Stimulated activated CD8-positive, alpha-beta memory T cell treated with anti-CD3 and anti-CD28 coated beads, Interleukin-12 subunit alpha, Interleukin-12 subunit beta, amount 100 ng/mL, for 1 hour (primary cell): Measurements from ENCODE around the gene KIF3C.
"Not testable (repeated sequence)": the region's sequence is repeated elsewhere in the genome, so short reads cannot be mapped to it uniquely, and the experiment has no call there.

Experiments
- DNase-seq: peaks from one replicate; pipeline ENCODE4 v3.0.0-alpha.2; 2020; ENCODE audit warnings: low read depth

The KIF3C gene

DNA sequence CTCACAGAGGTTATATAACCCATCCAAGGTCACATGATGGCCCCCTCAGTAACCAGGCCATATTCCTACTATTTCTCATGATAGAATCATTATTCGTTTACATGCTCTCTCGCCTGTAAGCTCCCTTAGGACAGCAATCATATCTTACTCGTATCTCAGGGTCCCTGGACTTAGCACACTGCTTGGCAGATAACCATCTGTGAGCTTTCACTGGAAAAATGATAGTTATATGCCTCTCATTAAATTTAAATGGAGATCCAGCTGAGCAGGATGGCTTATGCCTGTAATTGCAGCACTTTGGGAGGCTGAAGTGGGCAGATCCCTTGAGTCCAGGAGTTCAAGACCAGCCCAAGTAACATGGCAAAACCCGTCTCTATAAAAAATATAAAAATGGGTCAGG, 21.9 kb downstream of the KIF3C start:
- DNase-seq = no peak

DNA sequence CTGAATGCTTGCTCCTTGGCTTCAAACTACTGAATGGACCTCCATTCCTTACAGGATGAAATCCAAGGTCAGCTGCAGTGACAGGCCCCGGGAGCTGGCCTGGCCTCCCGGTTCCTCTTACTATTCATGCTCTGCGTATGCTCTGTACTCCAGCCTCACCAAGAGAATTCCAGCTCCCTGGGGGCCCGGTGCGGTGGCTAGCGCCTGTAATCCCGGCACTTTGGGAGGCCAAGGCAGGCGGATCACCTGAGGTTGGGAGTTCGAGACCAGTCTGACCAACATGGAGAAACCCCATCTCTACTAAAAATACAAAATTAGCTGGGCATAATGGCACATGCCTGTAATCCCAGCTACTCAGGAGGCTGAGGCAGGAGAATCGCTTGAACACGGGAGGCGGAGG, 23.7 kb downstream of the KIF3C start:
- DNase-seq = not testable (repeated sequence)

GRCh38 chr2:25957743-25958142, 24.6 kb downstream of the KIF3C start:
- DNase-seq = no peak

- DNase-seq = no peak
Observed at GRCh38 chr2:25955869-25956535, 26.3 kb downstream of the KIF3C start.

DNA sequence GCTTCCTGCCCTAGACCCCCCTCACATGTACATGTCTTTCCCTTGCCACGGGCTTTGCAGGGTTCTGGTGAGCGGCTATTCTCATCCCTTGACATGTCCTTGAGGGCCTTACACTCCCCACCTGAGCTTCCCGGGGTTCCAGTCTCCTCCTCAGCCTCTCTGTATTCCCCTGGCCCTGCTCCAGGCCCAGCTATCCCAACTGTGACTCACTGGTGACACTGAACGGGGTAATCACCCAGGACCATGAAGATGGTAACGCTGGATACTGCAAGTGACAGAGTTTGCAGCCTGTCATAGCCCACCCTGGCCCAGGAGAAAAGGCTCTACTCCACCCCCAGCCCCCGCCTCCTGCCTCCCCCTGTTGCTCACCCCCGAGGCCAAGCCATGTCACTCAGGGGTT, 27.3 kb downstream of the KIF3C start:
- DNase-seq = no peak

DNA sequence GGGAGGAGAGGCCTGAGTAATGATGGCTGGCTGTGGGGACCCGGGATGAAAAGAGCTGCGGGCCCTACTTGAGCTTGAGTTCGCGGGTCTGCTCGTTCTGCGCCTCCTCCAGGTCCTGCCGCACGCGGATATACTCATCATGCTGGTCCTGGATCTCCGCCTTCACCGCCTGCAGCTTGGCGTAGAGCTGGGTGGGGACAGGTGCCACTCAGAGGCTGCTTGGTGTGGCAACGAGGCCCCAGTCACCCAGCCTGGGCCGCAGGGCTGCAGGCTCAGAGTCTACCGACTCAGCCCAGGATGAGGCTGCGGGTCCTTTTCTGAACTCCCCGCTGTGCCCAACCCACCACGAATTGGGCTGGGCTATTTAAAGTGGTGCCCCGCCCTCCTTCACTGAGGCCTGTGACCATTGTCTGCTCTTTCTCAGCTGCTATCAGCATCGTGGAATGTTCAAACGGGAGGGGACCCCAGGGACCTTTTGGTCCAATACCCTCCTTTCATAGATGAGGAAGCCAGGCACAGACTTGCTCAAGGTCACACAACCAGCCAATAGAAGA, 28.0 kb downstream of the KIF3C start:
- no peak for DNase-seq

- DNase-seq = peak; percentile 35
Observed at GRCh38 chr2:25951071-25951547, 31.2 kb downstream of the KIF3C start.

GRCh38 chr2:25948437-25948836, 33.9 kb downstream of the KIF3C start:
- no peak for DNase-seq

GRCh38 chr2:25941042-25941441, 41.3 kb downstream of the KIF3C start:
- no peak for DNase-seq

- DNase-seq = no peak
Observed at GRCh38 chr2:25939257-25939668, 43.0 kb downstream of the KIF3C start.

DNA sequence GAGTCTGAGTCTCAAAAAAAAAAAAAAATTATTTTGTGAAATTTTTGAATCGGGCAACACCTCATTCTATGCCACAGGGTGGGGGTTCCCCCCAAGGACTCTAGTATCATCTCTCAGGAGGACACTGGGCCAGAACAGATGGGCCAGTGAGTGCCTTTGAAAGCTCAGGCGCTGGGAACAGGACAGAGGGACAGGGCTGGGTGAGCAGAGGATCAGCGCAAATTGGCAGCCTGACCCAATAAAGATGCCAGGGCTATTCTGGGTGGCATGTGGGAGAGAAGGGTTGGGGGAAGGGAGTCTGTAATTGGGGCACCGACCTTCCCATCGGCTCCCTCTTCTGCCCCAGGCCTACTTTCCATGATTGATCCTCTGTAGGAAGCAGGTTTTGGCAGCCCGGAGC, 44.0 kb downstream of the KIF3C start:
- no peak for DNase-seq

DNA sequence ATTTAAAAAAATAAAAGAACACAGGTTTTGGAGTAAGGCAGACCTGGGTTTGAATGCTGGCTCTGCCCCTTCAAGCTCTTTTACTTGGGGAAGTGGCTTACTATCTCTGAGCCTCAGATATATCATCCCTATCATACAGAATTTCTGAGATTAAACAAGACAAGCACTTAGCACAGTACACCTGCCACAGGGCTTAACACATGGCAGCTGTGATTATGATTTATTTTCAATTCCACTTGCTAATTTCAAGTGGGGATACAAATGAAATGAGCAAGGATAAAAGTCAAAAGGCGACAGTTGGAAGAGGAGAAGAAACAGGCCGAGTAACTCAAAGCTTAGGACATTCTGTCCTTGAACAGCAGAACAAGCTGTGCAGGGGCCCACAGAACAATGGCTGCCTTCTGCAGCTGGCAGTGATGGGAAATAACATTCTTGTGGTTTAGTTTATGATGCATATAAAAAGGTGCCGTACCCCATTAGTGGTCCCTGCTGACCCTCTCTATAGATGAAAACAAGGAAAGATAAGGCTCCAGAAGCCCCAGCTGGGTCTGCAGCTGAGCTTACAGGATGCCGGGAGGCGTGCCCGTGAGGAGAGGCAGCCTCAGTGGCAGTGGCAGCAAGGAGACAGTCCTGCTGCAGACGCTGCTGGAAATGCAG, 45.3 kb downstream of the KIF3C start:
- DNase-seq = no peak

DNA sequence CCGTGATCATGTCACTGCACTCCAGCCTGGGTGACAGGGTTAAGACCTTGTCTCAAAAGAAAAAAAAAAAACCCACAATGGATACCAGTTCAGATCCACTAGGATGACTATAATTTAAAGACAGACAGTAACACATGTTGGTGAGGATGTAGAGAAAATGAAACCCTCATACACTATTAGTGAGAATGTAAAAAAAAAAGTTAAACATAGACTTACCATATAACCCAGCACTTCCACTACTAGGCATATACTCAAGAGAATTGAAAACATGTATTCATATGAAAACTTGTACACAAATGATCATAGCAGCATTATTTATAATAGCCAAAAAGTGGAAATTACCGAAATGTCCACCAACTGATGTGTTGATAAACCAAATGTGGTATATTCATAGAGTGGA, 48.7 kb downstream of the KIF3C start:
- no peak for DNase-seq

GRCh38 chr2:25929789-25930473, 52.4 kb downstream of the KIF3C start:
- DNase-seq = no peak

GRCh38 chr2:25928668-25929067, 53.6 kb downstream of the KIF3C start:
- no peak for DNase-seq

- DNase-seq = no peak
Observed at GRCh38 chr2:25926984-25927756, 55.1 kb downstream of the KIF3C start.

GRCh38 chr2:25922501-25922900, 59.8 kb downstream of the KIF3C start:
- no peak for DNase-seq

DNA sequence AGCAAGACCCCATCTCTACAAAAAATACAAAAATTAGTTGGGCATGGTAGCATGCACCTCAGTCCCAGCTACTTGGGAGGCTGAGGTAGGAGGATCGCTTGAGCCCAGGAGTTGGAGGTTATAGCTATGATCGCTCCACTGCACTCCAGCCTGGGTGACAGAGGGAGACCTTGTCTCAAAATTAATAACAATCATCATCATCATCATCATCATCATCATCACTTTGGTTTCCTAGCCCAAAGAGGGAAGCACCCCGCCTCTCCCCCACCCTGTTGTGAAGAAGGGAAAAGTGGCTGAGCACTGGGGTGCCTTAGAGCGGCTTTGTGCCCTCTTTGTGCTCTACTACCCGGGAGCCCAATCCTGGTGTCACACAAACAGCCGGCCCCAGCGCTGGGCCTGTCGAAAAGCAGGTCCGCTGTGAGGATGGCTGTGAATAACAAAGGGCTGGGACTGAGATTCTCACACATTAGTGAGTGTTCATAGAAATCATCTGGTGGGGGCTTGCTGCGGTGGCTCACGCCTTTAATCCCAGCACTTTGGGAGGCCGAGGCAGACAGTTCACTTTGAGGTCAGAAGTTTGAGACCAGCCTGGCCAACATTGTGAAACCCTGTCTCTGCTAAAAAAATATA, 61.4 kb downstream of the KIF3C start:
- DNase-seq = no peak

DNA sequence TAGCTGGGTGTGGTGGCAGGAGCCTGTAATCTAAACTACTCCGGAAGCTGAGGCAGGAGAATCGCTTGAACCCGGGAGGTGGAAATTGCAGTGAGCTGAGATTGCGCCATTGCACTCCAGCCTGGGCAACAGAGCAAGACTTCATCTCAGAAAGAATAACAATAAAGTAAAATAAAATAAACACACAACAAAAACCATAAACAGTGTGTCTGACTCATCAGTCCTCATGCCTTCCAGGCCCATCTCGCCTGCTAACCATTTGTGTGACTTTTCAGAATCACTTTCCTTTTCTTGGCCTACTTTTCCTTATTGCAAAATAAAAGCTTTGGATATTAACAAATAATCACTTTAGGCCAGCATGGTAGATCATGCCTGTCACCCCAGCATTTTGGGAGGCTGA, 62.0 kb downstream of the KIF3C start:
- DNase-seq = no peak

DNA sequence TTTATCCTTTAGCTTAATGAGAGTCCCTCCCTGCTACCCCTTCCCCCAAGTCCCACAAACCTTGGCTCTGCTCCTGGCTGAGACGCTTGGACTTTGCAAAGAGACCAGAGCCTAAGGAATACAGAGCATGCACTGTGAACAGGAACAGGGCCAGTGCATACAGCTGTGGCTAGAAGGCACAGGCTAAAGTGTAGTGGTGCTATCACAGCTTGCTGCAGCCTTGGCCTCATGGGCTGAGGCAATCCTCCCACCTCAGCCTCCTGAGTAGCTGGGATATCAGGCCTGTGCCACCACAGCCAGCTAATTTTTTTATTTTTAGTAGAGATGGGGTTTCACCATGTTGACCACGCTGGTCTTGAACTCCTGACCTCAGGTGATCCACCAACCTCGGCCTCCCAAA, 64.5 kb downstream of the KIF3C start:
- no peak for DNase-seq

GRCh38 chr2:25917411-25917810, 64.9 kb downstream of the KIF3C start:
- not testable (repeated sequence) for DNase-seq
